Measurements from ENCODE around the gene RGPD8.

GRCh38 chr2:112483042-112483473, 49.6 kb upstream of the RGPD8 start:
- TF ChIP-seq, protein P1, sequence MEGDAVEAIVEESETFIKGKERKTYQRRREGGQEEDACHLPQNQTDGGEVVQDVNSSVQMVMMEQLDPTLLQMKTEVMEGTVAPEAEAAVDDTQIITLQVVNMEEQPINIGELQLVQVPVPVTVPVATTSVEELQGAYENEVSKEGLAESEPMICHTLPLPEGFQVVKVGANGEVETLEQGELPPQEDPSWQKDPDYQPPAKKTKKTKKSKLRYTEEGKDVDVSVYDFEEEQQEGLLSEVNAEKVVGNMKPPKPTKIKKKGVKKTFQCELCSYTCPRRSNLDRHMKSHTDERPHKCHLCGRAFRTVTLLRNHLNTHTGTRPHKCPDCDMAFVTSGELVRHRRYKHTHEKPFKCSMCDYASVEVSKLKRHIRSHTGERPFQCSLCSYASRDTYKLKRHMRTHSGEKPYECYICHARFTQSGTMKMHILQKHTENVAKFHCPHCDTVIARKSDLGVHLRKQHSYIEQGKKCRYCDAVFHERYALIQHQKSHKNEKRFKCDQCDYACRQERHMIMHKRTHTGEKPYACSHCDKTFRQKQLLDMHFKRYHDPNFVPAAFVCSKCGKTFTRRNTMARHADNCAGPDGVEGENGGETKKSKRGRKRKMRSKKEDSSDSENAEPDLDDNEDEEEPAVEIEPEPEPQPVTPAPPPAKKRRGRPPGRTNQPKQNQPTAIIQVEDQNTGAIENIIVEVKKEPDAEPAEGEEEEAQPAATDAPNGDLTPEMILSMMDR (IDR thresholded peaks at IDR 0.05; ENCODE audit: poor library complexity, severe bottlenecking) = no peak
- TF ChIP-seq EP300 (conservative IDR thresholded peaks at IDR 0.05; ENCODE audit: poor library complexity, severe bottlenecking) (no peak), TAF1 (IDR thresholded peaks at IDR 0.05; ENCODE audit: low read depth) (no peak), EZH2 (IDR thresholded peaks at IDR 0.05; ENCODE audit: borderline replicate concordance, insufficient read depth, low read length, poor library complexity, severe bottlenecking) (no peak), REST (IDR thresholded peaks at IDR 0.05; ENCODE audit: borderline replicate concordance) (no peak), POLR2AphosphoS5 (IDR thresholded peaks at IDR 0.05) (peak; percentile 42), SMC3 (conservative IDR thresholded peaks at IDR 0.05; ENCODE audit: poor library complexity) (no peak)

Data from neural cell (in vitro differentiated cells).